GM23248 (cell line): ENCODE results near the gene TP53TG3B.
"Not testable (repeated sequence)": the region's sequence is repeated elsewhere in the genome, so short reads cannot be mapped to it uniquely, and the experiment has no call there.

Experiments
- EZH2 ChIP-seq: fragments of 200-600 bp; sonication (generic); IDR thresholded peaks from 2 replicates; pipeline ENCODE4 v1.6.1; 2018; ENCODE audit warnings: antibody characterized with exemption, mild to moderate bottlenecking; ENCODE audit not compliant: insufficient read depth, poor library complexity, severe bottlenecking
- EZH2phosphoT487 ChIP-seq: fragments of 200-600 bp; sonication (generic); IDR thresholded peaks from 2 replicates; pipeline ENCODE4 v1.6.1; 2018; ENCODE audit warnings: antibody characterized with exemption, moderate library complexity, mild to moderate bottlenecking, low read depth; ENCODE audit not compliant: insufficient read depth

DNA sequence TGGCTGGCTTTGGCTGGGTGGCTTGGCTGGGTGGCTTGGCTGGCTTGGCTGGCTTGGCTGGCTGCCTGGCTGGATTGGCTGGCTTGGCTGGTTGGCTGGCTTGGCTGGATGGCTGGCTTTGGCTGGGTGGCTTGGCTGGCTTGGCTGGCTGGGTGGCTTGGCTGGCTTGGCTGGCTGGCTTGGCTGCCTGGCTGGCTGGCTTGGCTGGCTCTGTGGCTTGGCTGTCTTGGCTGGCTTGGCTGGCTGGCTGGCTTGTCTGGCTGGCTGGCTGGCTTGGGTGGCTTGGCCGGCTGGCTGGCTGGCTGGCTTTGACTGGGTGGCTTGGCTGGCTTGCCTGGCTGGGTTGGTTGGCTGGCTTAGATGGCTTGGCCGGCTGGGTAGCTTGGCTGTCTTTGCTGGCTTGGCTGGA, 22.1 kb upstream of the TP53TG3B start:
- not testable (repeated sequence) for TF ChIP-seq EZH2phosphoT487, EZH2
